ENCODE results near the gene CERS1. TPM values are rescaled to one million over a fixed set of nuclear protein-coding genes. Genes with fewer than 3 reads are reported as not detected.

Gene CERS1
- total RNA-seq, 4 donors from 2014 or later: 0.39 to 0.57 TPM; not detected in 2

GRCh38 chr19:18899624-18900560 is 3.9 kb upstream of the CERS1 start:
- no peak overlapping the region for H3K4me3 ChIP-seq (ENCODE audit: low read depth, poor library complexity, severe bottlenecking)
- WGBS, 2 donors: 82 to 87% methylated on average over 18 to 20 of the region's 20 CpGs
- DNase-seq (ENCODE audit: low spot score in 2 of 2): no peak
- no peak for TF ChIP-seq CTCF (IDR thresholded peaks at IDR 0.05)
- intact Hi-C loops (cut with DNase I; ENCODE audit: low total_unique reads): no loop called here

GRCh38 chr19:18898607-18899408 is 2.9 kb upstream of the CERS1 start:
- intact Hi-C loops (cut with DNase I; ENCODE audit: low total_unique reads): no loop called here
- no peak overlapping the region for H3K4me3 ChIP-seq (ENCODE audit: low read depth, poor library complexity, severe bottlenecking)
- TF ChIP-seq CTCF (IDR thresholded peaks at IDR 0.05): no peak
- no peak for TF ChIP-seq POLR2A (IDR thresholded peaks at IDR 0.05)
- 75 to 81% methylated on average over 16 to 18 of the region's 18 CpGs for WGBS, 2 donors
- DNase-seq (ENCODE audit: low spot score in 2 of 2): no peak

GRCh38 chr19:18898081-18898606 is 2.2 kb upstream of the CERS1 start:
- TF ChIP-seq POLR2A (IDR thresholded peaks at IDR 0.05) (no peak), CTCF (IDR thresholded peaks at IDR 0.05) (no peak)
- DNase-seq (ENCODE audit: low spot score in 2 of 2): no peak
- intact Hi-C loops (cut with DNase I; ENCODE audit: low total_unique reads): no loop called here
- 56 to 61% methylated on average over 17 of the region's 18 CpGs for WGBS, 2 donors
- H3K4me3 ChIP-seq (ENCODE audit: low read depth, poor library complexity, severe bottlenecking): no peak overlapping the region

GRCh38 chr19:18897094-18898029 is 1.4 kb upstream of the CERS1 start:
- intact Hi-C loops (cut with DNase I; ENCODE audit: low total_unique reads): no loop called here
- WGBS, 2 donors: 89 to 92% methylated on average over 23 to 25 of the region's 25 CpGs
- TF ChIP-seq CTCF (IDR thresholded peaks at IDR 0.05) (no peak), POLR2A (IDR thresholded peaks at IDR 0.05) (no peak)
- no peak overlapping the region for H3K4me3 ChIP-seq (ENCODE audit: low read depth, poor library complexity, severe bottlenecking)
- DNase-seq (ENCODE audit: low spot score in 2 of 2): no peak

GRCh38 chr19:18896421-18896841 is 473 bp upstream of the CERS1 start:
- intact Hi-C loops (cut with DNase I; ENCODE audit: low total_unique reads): no loop called here
- no peak for DNase-seq (ENCODE audit: low spot score in 2 of 2)

More at GRCh38 chr19:18896421-18896841, 473 bp upstream of the CERS1 start:
- no peak for TF ChIP-seq CTCF (IDR thresholded peaks at IDR 0.05)
- 4 to 7% methylated on average over 22 of the region's 33 CpGs for WGBS, 2 donors
- no peak overlapping the region for H3K4me3 ChIP-seq (ENCODE audit: low read depth, poor library complexity, severe bottlenecking)
